Hepatocyte (in vitro differentiated cells): ENCODE measurements around the gene DCTPP1. TPM values are rescaled to one million over a fixed set of nuclear protein-coding genes. Genes with fewer than 3 reads are reported as not detected.

Experiments
- DNase-seq: peaks from one replicate; pipeline ENCODE4 v3.0.0-alpha.2; 2016; ENCODE audit warnings: low spot score
- H2AFZ ChIP-seq: fragments of 200-600 bp; sonication (generic); 2 replicates; pipeline ENCODE4 v1.6.0; 2016; ENCODE audit warnings: antibody characterized with exemption, mild to moderate bottlenecking
- H3K27ac ChIP-seq: fragments of 200-600 bp; sonication (generic); 2 replicates; pipeline ENCODE4 v1.5.1; 2016; ENCODE audit warnings: mild to moderate bottlenecking
- H3K27me3 ChIP-seq: fragments of 200-600 bp; sonication (generic); 2 replicates; pipeline ENCODE4 v1.6.1; 2016
- H3K36me3 ChIP-seq: fragments of 200-600 bp; sonication (generic); replicated peaks from 2 replicates; pipeline ENCODE4 v1.5.1; 2016; ENCODE audit warnings: low read depth; ENCODE audit not compliant: insufficient read depth
- H3K4me1 ChIP-seq: fragments of 200-600 bp; sonication (generic); 2 replicates; pipeline ENCODE4 v1.5.1; 2016; ENCODE audit warnings: mild to moderate bottlenecking, moderate library complexity; ENCODE audit not compliant: insufficient read depth
- H3K4me2 ChIP-seq: fragments of 200-600 bp; sonication (generic); 2 replicates; pipeline ENCODE4 v1.6.0; 2016
- H3K4me3 ChIP-seq: fragments of 200-600 bp; sonication (generic); 2 replicates; pipeline ENCODE4 v1.5.1; 2016; ENCODE audit warnings: mild to moderate bottlenecking
- H3K79me2 ChIP-seq: fragments of 200-600 bp; sonication (generic); 2 replicates; pipeline ENCODE4 v1.6.0; 2017; ENCODE audit warnings: mild to moderate bottlenecking
- H3K9me2 ChIP-seq: fragments of 200-600 bp; sonication (generic); replicated peaks from 2 replicates; pipeline ENCODE4 v1.6.0; 2017; ENCODE audit warnings: mild to moderate bottlenecking; ENCODE audit not compliant: insufficient read depth
- H3K9me3 ChIP-seq: fragments of 200-600 bp; sonication (generic); 2 replicates; pipeline ENCODE4 v1.5.1; 2016; ENCODE audit warnings: low read depth, mild to moderate bottlenecking
- H4K20me1 ChIP-seq: fragments of 200-600 bp; sonication (generic); 2 replicates; pipeline ENCODE4 v1.6.0; 2016; ENCODE audit warnings: mild to moderate bottlenecking; ENCODE audit not compliant: insufficient read depth, poor library complexity, severe bottlenecking
- CTCF ChIP-seq: fragments of 200-600 bp; sonication (generic); IDR thresholded peaks from 2 replicates; pipeline ENCODE4 v1.5.1; 2016; ENCODE audit warnings: antibody characterized with exemption, mild to moderate bottlenecking; ENCODE audit not compliant: poor library complexity
- EZH2 ChIP-seq: fragments of 200-600 bp; sonication (generic); IDR thresholded peaks from 2 replicates; pipeline ENCODE4 v1.6.1; 2016; ENCODE audit warnings: antibody characterized with exemption, mild to moderate bottlenecking, borderline replicate concordance
- EZH2phosphoT487 ChIP-seq: fragments of 200-600 bp; sonication (generic); IDR thresholded peaks from one replicate; pipeline ENCODE4 v1.6.1; 2018; ENCODE audit warnings: antibody characterized with exemption, mild to moderate bottlenecking, low read depth, moderate library complexity; ENCODE audit not compliant: unreplicated experiment, severe bottlenecking
- WGBS: methylation state at CpG from one replicate; pipeline ENCODE4 v1.1.6; 2016; ENCODE audit warnings: low lambda C conversion rate; ENCODE audit errors: missing lambda C conversion rate; 5-methylcytosine and 5-hydroxymethylcytosine counted together
- polyA plus RNA-seq: library from polyadenylated mRNA; unstranded; fragments of >200 nt; fragmentation: Nextera tagmentation; extraction: Ambion mirVana; gene quantifications from 2 replicates; pipeline ENCODE4 v1.2.1, GENCODE V29; 2016
- total RNA-seq: library from RNA; depleted of rRNA; stranded (reverse); fragments of >200 nt; gene quantifications from 2 replicates; pipeline ENCODE4 v1.2.3, GENCODE V29; 2014

The DCTPP1 gene
- total and polyA plus RNA-seq, 2 experiments from 2014 or later = 25.9 to 36.3 TPM

DNA sequence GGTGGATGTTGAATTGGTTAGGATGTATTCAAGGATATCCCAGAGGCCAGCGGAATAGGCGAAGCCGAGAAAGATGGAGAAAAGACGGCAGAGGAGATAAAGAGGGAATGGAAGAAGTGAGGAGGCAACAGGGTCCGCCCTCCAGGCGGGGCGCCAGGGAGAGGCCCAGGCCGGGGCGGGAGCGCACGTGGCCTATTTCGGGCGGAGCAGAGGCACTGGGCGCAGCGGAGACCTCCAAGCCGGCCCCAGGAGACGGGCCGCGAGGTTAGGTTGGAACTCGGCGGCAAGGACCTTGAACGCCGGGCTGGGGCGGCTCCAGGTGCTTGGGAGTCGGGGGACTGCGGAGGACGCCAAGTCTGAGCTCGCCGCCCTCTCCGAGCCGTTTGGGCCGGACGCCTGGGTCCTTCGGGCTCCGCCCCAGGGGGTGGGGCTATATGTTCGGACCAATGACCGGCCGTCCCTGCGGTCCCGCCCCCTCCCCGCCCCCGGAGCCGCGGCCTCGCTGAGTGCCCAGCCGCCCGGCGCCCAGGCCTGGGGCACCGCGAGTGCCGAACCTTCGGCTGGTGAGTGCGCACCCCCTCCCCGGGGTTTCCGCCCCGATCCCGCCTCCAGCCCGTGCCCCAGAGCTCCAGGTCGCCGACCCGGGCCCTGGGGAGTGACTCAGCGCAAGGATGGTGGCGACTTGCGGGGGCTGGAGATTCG, 22.6 kb downstream of the DCTPP1 start, which contains the start of gene ZNF771:
Gene ZNF771, plus strand, starts transcription at position 505 of the 702 bp plus-strand sequence. CDS start 448 bp downstream, outside the sequence.
- H3K36me3 ChIP-seq = no peaks in the 10 kb centered on the region
- under 1% methylated on average over 47 of the region's 65 CpGs for WGBS
- DNase-seq = peak; percentile 96
- peaks cover 29% of the 10 kb centered on the region for H3K79me2 ChIP-seq
- H2AFZ ChIP-seq = peak within 1 kb of the TSS; percentile 100
- no peak for TF ChIP-seq EZH2phosphoT487
- no peak for TF ChIP-seq EZH2
- no peak for TF ChIP-seq CTCF
- H3K4me3 ChIP-seq = peak within 1 kb of the TSS; percentile 99
- no peaks in the 10 kb centered on the region for H3K27me3 ChIP-seq
- H3K9me2 ChIP-seq = no peaks in the 10 kb centered on the region
- peaks cover 3% of the 10 kb centered on the region for H4K20me1 ChIP-seq
- H3K27ac ChIP-seq = peak within 1 kb of the TSS; percentile 96
- H3K9me3 ChIP-seq = no peaks in the 10 kb centered on the region
- peaks cover 12% of the 10 kb centered on the region for H3K4me1 ChIP-seq
- peak within 1 kb of the TSS; percentile 96 for H3K4me2 ChIP-seq

DNA sequence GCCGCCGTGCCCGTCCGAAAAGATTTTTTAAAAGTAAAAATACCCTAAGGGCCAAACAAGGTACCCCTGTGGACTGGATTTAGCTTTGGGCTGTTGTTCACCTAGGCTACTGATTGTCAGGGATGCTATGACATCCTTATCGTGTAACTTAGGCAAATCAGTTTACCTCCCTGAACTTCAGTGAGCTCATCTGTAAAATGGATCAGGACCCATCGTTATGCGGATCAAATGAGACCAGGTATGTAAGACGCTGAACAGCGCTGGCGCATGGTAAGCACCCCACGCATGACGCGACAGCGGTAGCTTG, 23.1 kb downstream of the DCTPP1 start:
- Histone ChIP-seq H3K4me1 (peaks cover 12% of the 10 kb centered on the region), H3K79me2 (peaks cover 29% of the 10 kb centered on the region), H3K9me2 (no peaks in the 10 kb centered on the region), H3K4me2 (peak overlapping the region; percentile 96), H3K27me3 (no peaks in the 10 kb centered on the region), H3K9me3 (no peaks in the 10 kb centered on the region), H3K4me3 (peak overlapping the region; percentile 99), H2AFZ (peak overlapping the region; percentile 100), H3K27ac (peak overlapping the region; percentile 96), H4K20me1 (peaks cover 3% of the 10 kb centered on the region), H3K36me3 (no peaks in the 10 kb centered on the region)
- no peak for TF ChIP-seq EZH2phosphoT487
- no peak for TF ChIP-seq EZH2
- no peak for TF ChIP-seq CTCF
- no peak for DNase-seq
- 40% methylated on average over 14 of the region's 14 CpGs for WGBS

DNA sequence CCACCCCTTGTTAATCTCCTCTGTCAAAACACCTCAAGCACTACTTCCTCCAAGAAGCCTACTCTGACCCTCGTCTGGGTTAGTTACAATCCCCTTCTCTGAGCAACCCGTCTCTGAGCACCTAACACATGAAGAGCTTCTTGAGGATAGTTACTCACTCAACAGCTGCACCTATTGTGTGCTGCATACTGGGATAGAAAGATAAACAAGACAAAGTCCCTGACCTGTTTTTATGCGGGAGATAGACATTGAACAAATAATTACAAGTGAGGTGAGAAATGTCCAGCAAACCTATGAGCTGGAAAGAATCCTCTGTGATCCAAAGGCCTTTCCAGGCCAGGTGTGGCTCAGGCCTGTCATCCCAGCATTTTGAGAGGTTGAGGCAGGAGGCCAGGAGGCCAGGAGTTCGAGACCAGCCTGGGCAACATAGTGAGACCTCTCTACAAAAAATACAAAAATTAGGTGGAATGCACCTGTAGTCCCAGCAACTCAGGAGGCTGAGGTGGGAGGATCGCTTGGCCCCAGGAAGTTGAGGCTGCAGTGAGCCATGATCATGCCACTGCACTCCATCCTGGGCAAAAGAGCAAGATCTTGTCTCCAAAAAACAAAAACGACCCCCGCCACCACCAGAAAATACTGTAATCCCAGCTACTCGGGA, 27.9 kb downstream of the DCTPP1 start:
- H4K20me1 ChIP-seq = no peaks in the 10 kb centered on the region
- H3K79me2 ChIP-seq = peaks cover 12% of the 10 kb centered on the region
- no peak overlapping the region for H2AFZ ChIP-seq
- no peaks in the 10 kb centered on the region for H3K9me2 ChIP-seq
- no peaks in the 10 kb centered on the region for H3K36me3 ChIP-seq
- peak overlapping the region; percentile 87 for H3K27ac ChIP-seq
- no peak overlapping the region for H3K4me3 ChIP-seq
- no peaks in the 10 kb centered on the region for H3K9me3 ChIP-seq
- H3K4me1 ChIP-seq = peaks cover 4% of the 10 kb centered on the region
- TF ChIP-seq EZH2 (no peak), CTCF (no peak), EZH2phosphoT487 (no peak)
- DNase-seq = peak; percentile 42
- H3K4me2 ChIP-seq = peak overlapping the region; percentile 94
- H3K27me3 ChIP-seq = no peaks in the 10 kb centered on the region
- 76% methylated on average over 8 of the region's 8 CpGs for WGBS
